ENCODE data around the gene SYNE3. TPM values are rescaled to one million over a fixed set of nuclear protein-coding genes. Genes with fewer than 3 reads are reported as not detected.

The SYNE3 gene
- polyA plus RNA-seq, 5 donors: 2.0 to 4.2 (median 2.2) TPM

GRCh38 chr14:95507174-95507573 is 9.3 kb downstream of the SYNE3 start:
- DNase-seq: no peak

GRCh38 chr14:95505030-95505589 is 11.3 kb downstream of the SYNE3 start:
- DNase-seq: no peak

- DNase-seq: no peak
Measured at GRCh38 chr14:95504135-95505029, 12.1 kb downstream of the SYNE3 start.

GRCh38 chr14:95503365-95504134 is 12.9 kb downstream of the SYNE3 start:
- DNase-seq: no peak

- DNase-seq: no peak
Measured at GRCh38 chr14:95502381-95502950, 14.0 kb downstream of the SYNE3 start.

GRCh38 chr14:95500772-95501401 is 15.6 kb downstream of the SYNE3 start:
- no peak for DNase-seq

GRCh38 chr14:95500201-95500681 is 16.2 kb downstream of the SYNE3 start:
- no peak for DNase-seq

- DNase-seq: no peak
Measured at GRCh38 chr14:95499354-95499750, 17.1 kb downstream of the SYNE3 start.

GRCh38 chr14:95498622-95499353 is 17.7 kb downstream of the SYNE3 start:
- no peak for DNase-seq

- DNase-seq: no peak
Measured at GRCh38 chr14:95497561-95498011, 18.9 kb downstream of the SYNE3 start.

- no peak for DNase-seq
Measured at GRCh38 chr14:95496690-95497259, 19.7 kb downstream of the SYNE3 start.

GRCh38 chr14:95496111-95496681 is 20.3 kb downstream of the SYNE3 start:
- DNase-seq: no peak

GRCh38 chr14:95495538-95496025 is 20.9 kb downstream of the SYNE3 start:
- DNase-seq: no peak

GRCh38 chr14:95495076-95495475 is 21.4 kb downstream of the SYNE3 start:
- DNase-seq: no peak

GRCh38 chr14:95494456-95494855 is 22.0 kb downstream of the SYNE3 start:
- DNase-seq: no peak

GRCh38 chr14:95493976-95494375 is 22.5 kb downstream of the SYNE3 start:
- DNase-seq: no peak

- DNase-seq: no peak
Measured at GRCh38 chr14:95493503-95493902, 22.9 kb downstream of the SYNE3 start.

GRCh38 chr14:95491936-95492608 is 24.4 kb downstream of the SYNE3 start:
- no peak for DNase-seq
